ENCODE data around the gene MARK3. TPM values are rescaled to one million over a fixed set of nuclear protein-coding genes. Genes with fewer than 3 reads are reported as not detected.

Gene MARK3
- total RNA-seq, 1 experiment from 2014 or later, result 81.9 TPM

DNA sequence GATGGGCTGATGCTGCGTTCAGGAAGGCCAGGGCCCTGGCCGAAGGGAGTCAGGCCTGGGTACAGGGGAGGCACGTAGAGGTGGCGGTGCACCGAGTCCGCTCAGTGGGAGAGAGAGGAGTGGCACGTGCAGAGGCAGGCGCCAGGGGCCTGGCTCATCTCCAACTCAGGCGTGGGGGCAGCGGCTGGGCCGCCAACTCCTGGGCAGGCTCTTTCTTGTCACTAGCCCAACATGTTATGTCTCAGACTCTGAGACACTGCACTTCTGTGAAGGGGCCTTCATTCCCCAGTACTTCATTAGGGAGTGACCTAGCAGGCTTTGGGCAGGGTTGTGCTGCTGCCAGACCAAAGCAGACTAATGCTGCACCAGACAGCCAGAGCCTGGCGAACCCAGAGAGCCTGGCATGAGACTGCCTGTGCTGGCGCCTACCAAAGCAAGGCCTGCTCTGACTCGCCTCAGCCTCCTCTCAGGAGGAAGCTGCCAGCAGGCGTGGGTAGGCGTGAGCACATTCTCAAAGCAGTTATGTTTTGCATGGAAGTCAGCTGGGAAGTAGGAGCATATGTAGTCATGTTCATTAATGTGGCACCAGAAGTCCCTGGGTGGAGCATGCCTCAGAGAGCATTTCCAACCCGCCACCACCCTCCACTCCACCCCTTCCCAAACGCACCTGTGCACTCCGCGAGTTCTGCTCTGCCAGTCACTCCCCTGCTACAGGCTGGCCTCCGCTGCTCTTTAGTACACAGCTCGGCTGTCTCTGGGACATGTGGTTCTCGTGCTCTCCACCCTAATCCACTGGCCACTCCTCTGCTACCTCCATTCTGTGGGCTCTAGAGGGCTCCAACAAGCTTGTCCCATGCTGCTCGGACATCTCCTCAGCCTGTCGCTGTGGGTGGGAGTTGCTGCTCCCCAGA is 127.7 kb downstream of the MARK3 start:
- H2AK5ac ChIP-seq (ENCODE audit: insufficient read length, low read length), result no peak overlapping the region
- H3K9me3 ChIP-seq (ENCODE audit: control insufficient read depth, low read depth, low read length), result no peaks in the 10 kb centered on the region
- H3K27me3 Mint-ChIP-seq (ENCODE audit: low read depth), result no peaks in the 10 kb centered on the region
- H3K79me2 ChIP-seq (ENCODE audit: insufficient read depth, low read length), result no peaks in the 10 kb centered on the region
- no peak overlapping the region for H3K4ac ChIP-seq (ENCODE audit: low read depth, low read length)
- H2BK120ac ChIP-seq (ENCODE audit: low read depth, low read length, poor library complexity, severe bottlenecking), result no peak overlapping the region
- H3K27ac ChIP-seq (ENCODE audit: insufficient read length, low read depth, low read length), result no peak overlapping the region
- H2BK12ac ChIP-seq (ENCODE audit: insufficient read length, low read depth, low read length), result no peak overlapping the region
- no peaks in the 10 kb centered on the region for H4K20me1 ChIP-seq (ENCODE audit: control insufficient read depth, insufficient read depth, insufficient read length)
- H3T11ph ChIP-seq (ENCODE audit: low read length), result no peak overlapping the region
- H3K56ac ChIP-seq (ENCODE audit: insufficient read length, low read depth, low read length), result no peak overlapping the region
- WGBS (ENCODE audit: extremely low coverage, insufficient read length, low lambda C conversion rate), result no CpG with 5 or more reads among the region's 25 CpGs
- H3K23ac ChIP-seq (ENCODE audit: insufficient read length, low read depth, low read length), result no peak overlapping the region
- H3K18ac ChIP-seq (ENCODE audit: insufficient read length, low read depth, low read length), result no peak overlapping the region
- no peaks in the 10 kb centered on the region for H3K79me1 ChIP-seq (ENCODE audit: insufficient read depth, low read depth, low read length, poor library complexity, severe bottlenecking)
- no peaks in the 10 kb centered on the region for H3K9me3 Mint-ChIP-seq
- no peak overlapping the region for H3K14ac ChIP-seq (ENCODE audit: insufficient read depth, low read length)
- no peak for DNase-seq
- H2BK5ac ChIP-seq (ENCODE audit: insufficient read length, low read length), result no peak overlapping the region
- H3K4me2 ChIP-seq (ENCODE audit: insufficient read depth, insufficient read length, low read length), result no peak overlapping the region
- H2BK20ac ChIP-seq (ENCODE audit: low read depth, low read length, poor library complexity, severe bottlenecking), result no peak overlapping the region
- no peak overlapping the region for H4K91ac ChIP-seq (ENCODE audit: insufficient read length, low read depth, low read length)
- H3K4me1 ChIP-seq (ENCODE audit: insufficient read depth, low read length), result no peaks in the 10 kb centered on the region
- H4K5ac ChIP-seq (ENCODE audit: insufficient read length, low read depth, low read length), result no peak overlapping the region
- no peak overlapping the region for H2AFZ ChIP-seq (ENCODE audit: low read length)
- peak overlapping the region in 1 of 3 experiments; percentile 87; a peak in 1 of 7 replicates for H3K27ac Mint-ChIP-seq
- no peak overlapping the region for H2BK15ac ChIP-seq (ENCODE audit: low read depth, low read length)
- no peak overlapping the region for H3K9ac ChIP-seq (ENCODE audit: extremely low read depth, insufficient read length, low read length)
- H3K23me2 ChIP-seq (ENCODE audit: insufficient read length, low read depth, low read length, poor library complexity, severe bottlenecking), result no peaks in the 10 kb centered on the region
- H3K4me3 Mint-ChIP-seq, result no peak overlapping the region
- no peak overlapping the region for H4K8ac ChIP-seq (replicated peaks; ENCODE audit: insufficient read length, low read depth, low read length)
- H3K36me3 Mint-ChIP-seq (ENCODE audit: insufficient read depth in 1 of 3, low read depth in 3 of 3), result peaks cover 4 to 25% (median 17%) of the 10 kb centered on the region in 3 experiments
- no peaks in the 10 kb centered on the region for H3K27me3 ChIP-seq (ENCODE audit: insufficient read depth, low read length)
- TF ChIP-seq, protein P1, sequence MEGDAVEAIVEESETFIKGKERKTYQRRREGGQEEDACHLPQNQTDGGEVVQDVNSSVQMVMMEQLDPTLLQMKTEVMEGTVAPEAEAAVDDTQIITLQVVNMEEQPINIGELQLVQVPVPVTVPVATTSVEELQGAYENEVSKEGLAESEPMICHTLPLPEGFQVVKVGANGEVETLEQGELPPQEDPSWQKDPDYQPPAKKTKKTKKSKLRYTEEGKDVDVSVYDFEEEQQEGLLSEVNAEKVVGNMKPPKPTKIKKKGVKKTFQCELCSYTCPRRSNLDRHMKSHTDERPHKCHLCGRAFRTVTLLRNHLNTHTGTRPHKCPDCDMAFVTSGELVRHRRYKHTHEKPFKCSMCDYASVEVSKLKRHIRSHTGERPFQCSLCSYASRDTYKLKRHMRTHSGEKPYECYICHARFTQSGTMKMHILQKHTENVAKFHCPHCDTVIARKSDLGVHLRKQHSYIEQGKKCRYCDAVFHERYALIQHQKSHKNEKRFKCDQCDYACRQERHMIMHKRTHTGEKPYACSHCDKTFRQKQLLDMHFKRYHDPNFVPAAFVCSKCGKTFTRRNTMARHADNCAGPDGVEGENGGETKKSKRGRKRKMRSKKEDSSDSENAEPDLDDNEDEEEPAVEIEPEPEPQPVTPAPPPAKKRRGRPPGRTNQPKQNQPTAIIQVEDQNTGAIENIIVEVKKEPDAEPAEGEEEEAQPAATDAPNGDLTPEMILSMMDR (conservative IDR thresholded peaks at IDR 0.05), result no peak
- peaks cover 2 to 13% of the 10 kb centered on the region in 2 experiments for H3K4me1 Mint-ChIP-seq

Data from H9 (cell line).